GM23338 (cell line): ENCODE measurements around the gene SLC66A2. TPM values are rescaled to one million over a fixed set of nuclear protein-coding genes. Genes with fewer than 3 reads are reported as not detected.
A peak's percentile ranks its signal among the peaks of the same experiment; 100 is the strongest.

Experiments
- ATAC-seq: fragments of 200-7000 bp; cut with Tn5 transposase; 3 replicates; pipeline ENCODE4 v1.9.1; 2020
- DNase-seq: peaks from one replicate; pipeline ENCODE4 v3.0.0-alpha.2; 2015; ENCODE audit warnings: low spot score
- H2AFZ ChIP-seq: fragments of 200-600 bp; sonication (generic); 2 replicates; pipeline ENCODE4 v1.8.0; 2016; ENCODE audit warnings: antibody characterized with exemption, mild to moderate bottlenecking, moderate library complexity
- H3F3A ChIP-seq: fragments of 200-600 bp; sonication (generic); replicated peaks from 2 replicates; pipeline ENCODE4 v1.8.0; 2017; ENCODE audit warnings: antibody characterized with exemption, mixed run types, low read depth
- H3K27ac ChIP-seq: fragments of 200-600 bp; sonication (generic); 2 replicates; pipeline ENCODE4 v1.6.1; 2016; ENCODE audit warnings: low read depth
- H3K27me3 ChIP-seq: fragments of 200-600 bp; sonication (generic); 2 replicates; pipeline ENCODE4 v1.8.0; 2016; ENCODE audit warnings: mild to moderate bottlenecking, mixed run types, moderate library complexity; ENCODE audit not compliant: insufficient read depth
- H3K36me3 ChIP-seq: fragments of 200-600 bp; sonication (generic); 2 replicates; pipeline ENCODE4 v1.8.0; 2016; ENCODE audit warnings: mild to moderate bottlenecking; ENCODE audit not compliant: insufficient read depth
- H3K4me1 ChIP-seq: fragments of 200-600 bp; sonication (generic); 2 replicates; pipeline ENCODE4 v1.8.0; 2016; ENCODE audit warnings: mild to moderate bottlenecking, moderate library complexity; ENCODE audit not compliant: insufficient read depth
- H3K4me2 ChIP-seq: fragments of 200-600 bp; sonication (generic); 2 replicates; pipeline ENCODE4 v1.7.1; 2017; ENCODE audit warnings: mixed run types
- H3K4me3 ChIP-seq: fragments of 200-600 bp; sonication (generic); 2 replicates; pipeline ENCODE4 v1.6.1; 2016; ENCODE audit warnings: mixed run types
- H3K79me2 ChIP-seq: fragments of 200-600 bp; sonication (generic); replicated peaks from 2 replicates; pipeline ENCODE4 v1.8.0; 2017; ENCODE audit warnings: mild to moderate bottlenecking; ENCODE audit not compliant: insufficient read depth
- H3K9me2 ChIP-seq: fragments of 200-600 bp; sonication (generic); 2 replicates; pipeline ENCODE4 v1.8.0; 2017; ENCODE audit not compliant: insufficient read depth
- H4K20me1 ChIP-seq: fragments of 200-600 bp; sonication (generic); replicated peaks from 2 replicates; pipeline ENCODE4 v1.8.0; 2017; ENCODE audit warnings: mild to moderate bottlenecking; ENCODE audit not compliant: insufficient read depth
- H3K27ac Mint-ChIP-seq: 2 replicates; pipeline ENCODE4 v1.8.0; 2020; ENCODE audit warnings: inconsistent platforms, mild to moderate bottlenecking, moderate library complexity, mixed read lengths
- H3K27me3 Mint-ChIP-seq: 3 replicates; pipeline ENCODE4 v1.8.0; 2022; ENCODE audit warnings: low read depth, mild to moderate bottlenecking, moderate library complexity, mixed read lengths, inconsistent platforms; ENCODE audit not compliant: insufficient read depth, poor library complexity
- H3K36me3 Mint-ChIP-seq: 3 replicates; pipeline ENCODE4 v1.8.0; 2021; ENCODE audit warnings: low read depth, mild to moderate bottlenecking, inconsistent platforms, moderate library complexity, mixed read lengths
- H3K4me1 Mint-ChIP-seq: 3 replicates; pipeline ENCODE4 v1.8.0; 2020; ENCODE audit warnings: mild to moderate bottlenecking, inconsistent platforms, mixed read lengths
- H3K4me3 Mint-ChIP-seq: 3 replicates; pipeline ENCODE4 v1.8.0; 2021; ENCODE audit warnings: moderate library complexity, mild to moderate bottlenecking, inconsistent platforms, mixed read lengths
- H3K9me3 Mint-ChIP-seq: 3 replicates; pipeline ENCODE4 v1.8.0; 2020; ENCODE audit warnings: moderate library complexity, mild to moderate bottlenecking, inconsistent platforms, mixed read lengths
- CREB1 ChIP-seq: fragments of 250-450 bp; sonication (Bioruptor Pico); IDR thresholded peaks from 2 replicates; pipeline ENCODE4 v1.5.0; 2020; ENCODE audit warnings: low read depth, mild to moderate bottlenecking, moderate library complexity
- JUNB ChIP-seq: IDR thresholded peaks from one replicate; pipeline ENCODE4 v1.6.1; 2016; ENCODE audit warnings: antibody characterized with exemption; ENCODE audit not compliant: unreplicated experiment
- NANOG ChIP-seq: IDR thresholded peaks from 2 replicates; pipeline ENCODE4 v1.6.1; 2016; ENCODE audit warnings: antibody characterized with exemption, borderline replicate concordance
- STAT1 ChIP-seq: IDR thresholded peaks from one replicate; pipeline ENCODE4 v1.6.1; 2016; ENCODE audit warnings: antibody characterized with exemption; ENCODE audit not compliant: unreplicated experiment
- ZNF331 ChIP-seq: fragments of 250-450 bp; sonication (Bioruptor Pico); IDR thresholded peaks from 2 replicates; pipeline ENCODE4 v1.5.0; 2020; ENCODE audit warnings: low read depth, mild to moderate bottlenecking, moderate library complexity
- polyA plus RNA-seq: library from polyadenylated mRNA; unstranded; fragments of >200 nt; fragmentation: Nextera tagmentation; extraction: Ambion mirVana; gene quantifications from 2 replicates; pipeline ENCODE4 v1.2.1, GENCODE V29; 2016
- total RNA-seq: library from RNA; depleted of rRNA; stranded (reverse); fragments of >200 nt; shearing (Covaris generic); gene quantifications from 2 replicates; pipeline ENCODE4 v1.2.3, GENCODE V29; 2014
- TF ChIP-seq, protein P1 (sequence below): IDR thresholded peaks from 2 replicates; pipeline ENCODE4 v1.6.1; 2016; ENCODE audit warnings: antibody characterized with exemption
- TF ChIP-seq, protein P2 (sequence below): IDR thresholded peaks from one replicate; pipeline ENCODE4 v1.6.1; 2018; ENCODE audit warnings: antibody characterized with exemption; ENCODE audit not compliant: unreplicated experiment

SLC66A2 gene
- total and polyA plus RNA-seq, 2 experiments from 2014 or later: 4.0 to 18.1 TPM

- Mint-ChIP-seq H3K36me3 (peaks cover 5% of the 10 kb centered on the region), H3K4me3 (no peak overlapping the region), H3K4me1 (peaks cover 28% of the 10 kb centered on the region), H3K9me3 (no peaks in the 10 kb centered on the region; the same call in 2 of the 3 replicates), H3K27ac (no peak overlapping the region), H3K27me3 (peaks cover 3% of the 10 kb centered on the region)
- H3K4me1 ChIP-seq: peaks cover 26% of the 10 kb centered on the region
- DNase-seq (no peak), ATAC-seq (no peak)
- H3K27me3 ChIP-seq: no peaks in the 10 kb centered on the region
- H3K9me2 ChIP-seq: no peaks in the 10 kb centered on the region
- peaks cover 17% of the 10 kb centered on the region for H3K79me2 ChIP-seq
- H3K36me3 ChIP-seq: peaks cover 1% of the 10 kb centered on the region
- no peak overlapping the region for H3K4me2 ChIP-seq
- H2AFZ ChIP-seq: no peak overlapping the region
- no peak for TF ChIP-seq CREB1 (CRISPR knock-in tag)
- no peak for TF ChIP-seq NANOG
- no peak overlapping the region for H3K4me3 ChIP-seq
- no peak overlapping the region for H3K27ac ChIP-seq
- H3F3A ChIP-seq: no peaks in the 10 kb centered on the region
- peaks cover 2% of the 10 kb centered on the region for H4K20me1 ChIP-seq
Measured at GRCh38 chr18:79991494-79991893, 40.0 kb upstream of the SLC66A2 start.

- TF ChIP-seq, protein P1, sequence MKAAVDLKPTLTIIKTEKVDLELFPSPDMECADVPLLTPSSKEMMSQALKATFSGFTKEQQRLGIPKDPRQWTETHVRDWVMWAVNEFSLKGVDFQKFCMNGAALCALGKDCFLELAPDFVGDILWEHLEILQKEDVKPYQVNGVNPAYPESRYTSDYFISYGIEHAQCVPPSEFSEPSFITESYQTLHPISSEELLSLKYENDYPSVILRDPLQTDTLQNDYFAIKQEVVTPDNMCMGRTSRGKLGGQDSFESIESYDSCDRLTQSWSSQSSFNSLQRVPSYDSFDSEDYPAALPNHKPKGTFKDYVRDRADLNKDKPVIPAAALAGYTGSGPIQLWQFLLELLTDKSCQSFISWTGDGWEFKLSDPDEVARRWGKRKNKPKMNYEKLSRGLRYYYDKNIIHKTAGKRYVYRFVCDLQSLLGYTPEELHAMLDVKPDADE: no peak
- TF ChIP-seq, protein P2, sequence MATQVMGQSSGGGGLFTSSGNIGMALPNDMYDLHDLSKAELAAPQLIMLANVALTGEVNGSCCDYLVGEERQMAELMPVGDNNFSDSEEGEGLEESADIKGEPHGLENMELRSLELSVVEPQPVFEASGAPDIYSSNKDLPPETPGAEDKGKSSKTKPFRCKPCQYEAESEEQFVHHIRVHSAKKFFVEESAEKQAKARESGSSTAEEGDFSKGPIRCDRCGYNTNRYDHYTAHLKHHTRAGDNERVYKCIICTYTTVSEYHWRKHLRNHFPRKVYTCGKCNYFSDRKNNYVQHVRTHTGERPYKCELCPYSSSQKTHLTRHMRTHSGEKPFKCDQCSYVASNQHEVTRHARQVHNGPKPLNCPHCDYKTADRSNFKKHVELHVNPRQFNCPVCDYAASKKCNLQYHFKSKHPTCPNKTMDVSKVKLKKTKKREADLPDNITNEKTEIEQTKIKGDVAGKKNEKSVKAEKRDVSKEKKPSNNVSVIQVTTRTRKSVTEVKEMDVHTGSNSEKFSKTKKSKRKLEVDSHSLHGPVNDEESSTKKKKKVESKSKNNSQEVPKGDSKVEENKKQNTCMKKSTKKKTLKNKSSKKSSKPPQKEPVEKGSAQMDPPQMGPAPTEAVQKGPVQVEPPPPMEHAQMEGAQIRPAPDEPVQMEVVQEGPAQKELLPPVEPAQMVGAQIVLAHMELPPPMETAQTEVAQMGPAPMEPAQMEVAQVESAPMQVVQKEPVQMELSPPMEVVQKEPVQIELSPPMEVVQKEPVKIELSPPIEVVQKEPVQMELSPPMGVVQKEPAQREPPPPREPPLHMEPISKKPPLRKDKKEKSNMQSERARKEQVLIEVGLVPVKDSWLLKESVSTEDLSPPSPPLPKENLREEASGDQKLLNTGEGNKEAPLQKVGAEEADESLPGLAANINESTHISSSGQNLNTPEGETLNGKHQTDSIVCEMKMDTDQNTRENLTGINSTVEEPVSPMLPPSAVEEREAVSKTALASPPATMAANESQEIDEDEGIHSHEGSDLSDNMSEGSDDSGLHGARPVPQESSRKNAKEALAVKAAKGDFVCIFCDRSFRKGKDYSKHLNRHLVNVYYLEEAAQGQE: no peak
- no peak for TF ChIP-seq ZNF331 (CRISPR knock-in tag)
- no peak for TF ChIP-seq STAT1
- no peak for TF ChIP-seq JUNB
- no peak for TF ChIP-seq CREB1 (CRISPR knock-in tag)
- Mint-ChIP-seq H3K27me3 (peaks cover 3% of the 10 kb centered on the region), H3K4me1 (peaks cover 29% of the 10 kb centered on the region), H3K27ac (peak overlapping the region; percentile 88), H3K9me3 (no peaks in the 10 kb centered on the region; the same call in 2 of the 3 replicates), H3K4me3 (peak overlapping the region; percentile 96), H3K36me3 (peaks cover 20% of the 10 kb centered on the region)
- ATAC-seq (no peak), DNase-seq (no peak)
- Histone ChIP-seq H3K27ac (0 out of 2 replicates have a peak overlapping the region, but pooled peaks have one; percentile 89), H3K4me1 (peaks cover 25% of the 10 kb centered on the region), H2AFZ (peak overlapping the region; percentile 78; the same call in 1 of the 2 replicates), H3K36me3 (peaks cover 8% of the 10 kb centered on the region), H3F3A (no peaks in the 10 kb centered on the region), H3K27me3 (no peaks in the 10 kb centered on the region), H3K4me3 (peak overlapping the region; percentile 89), H4K20me1 (peaks cover 19% of the 10 kb centered on the region), H3K4me2 (peak overlapping the region; percentile 79), H3K79me2 (peaks cover 41% of the 10 kb centered on the region), H3K9me2 (no peaks in the 10 kb centered on the region)
Measured at GRCh38 chr18:79989195-79989497, 37.7 kb upstream of the SLC66A2 start.
